Measurements from ENCODE around the gene CHPF.

The CHPF gene

GRCh38 chr2:219497495-219498279, 45.9 kb downstream of the CHPF start:
- DNase-seq (ENCODE audit: low read depth): peak; percentile 82

- no peak for DNase-seq (ENCODE audit: low read depth)
Observed at GRCh38 chr2:219496825-219497494, 46.6 kb downstream of the CHPF start.

- DNase-seq (ENCODE audit: low read depth): no peak
Observed at GRCh38 chr2:219496247-219496824, 47.3 kb downstream of the CHPF start.

GRCh38 chr2:219495531-219496122, 48.0 kb downstream of the CHPF start:
- DNase-seq (ENCODE audit: low read depth): peak; percentile 51

- no peak for DNase-seq (ENCODE audit: low read depth)
Observed at GRCh38 chr2:219494952-219495530, 48.6 kb downstream of the CHPF start.

- DNase-seq (ENCODE audit: low read depth): no peak
Observed at GRCh38 chr2:219493086-219493485, 50.5 kb downstream of the CHPF start.

GRCh38 chr2:219492575-219492974, 51.0 kb downstream of the CHPF start:
- no peak for DNase-seq (ENCODE audit: low read depth)

GRCh38 chr2:219491278-219491963, 52.2 kb downstream of the CHPF start:
- no peak for DNase-seq (ENCODE audit: low read depth)

GRCh38 chr2:219490600-219491130, 52.9 kb downstream of the CHPF start:
- no peak for DNase-seq (ENCODE audit: low read depth)

GRCh38 chr2:219490186-219490585, 53.4 kb downstream of the CHPF start:
- no peak for DNase-seq (ENCODE audit: low read depth)

GRCh38 chr2:219489315-219489714, 54.3 kb downstream of the CHPF start:
- DNase-seq (ENCODE audit: low read depth): no peak
